Astrocyte (in vitro differentiated cells and primary cell): ENCODE data around the gene TFF3.

Experiments used
- CTCF ChIP-seq: IDR thresholded peaks from 2 replicates; pipeline ENCODE4 v1.5.1; 2011; ENCODE audit warnings: low read depth, mild to moderate bottlenecking, inconsistent platforms, low read length, moderate library complexity; ENCODE audit not compliant: insufficient read depth
- EZH2 ChIP-seq: IDR thresholded peaks from 2 replicates; pipeline ENCODE4 v1.6.1; 2012; ENCODE audit warnings: mild to moderate bottlenecking, low read length, inconsistent platforms; ENCODE audit not compliant: insufficient read depth

- TF ChIP-seq CTCF (no peak), EZH2 (no peak)
These were observed 9.5 kb downstream of the TFF3 start for GRCh38 chr21:42305707-42306147.
